GM18909 (cell line): ENCODE results near the gene SPARC.

Experiments
- ATAC-seq: cut with Tn5 transposase; IDR thresholded peaks from one replicate; pipeline ENCODE4 v1.9.1; 2021; ENCODE audit warnings: mild to moderate bottlenecking; ENCODE audit not compliant: unreplicated experiment, poor library complexity

SPARC gene

GRCh38 chr5:151628112-151628823, 58.4 kb downstream of the SPARC start:
- ATAC-seq = no peak

GRCh38 chr5:151627650-151628049, 59.1 kb downstream of the SPARC start:
- ATAC-seq = no peak

- ATAC-seq = no peak
Measured at GRCh38 chr5:151625285-151625684, 61.4 kb downstream of the SPARC start.

GRCh38 chr5:151624476-151624875, 62.2 kb downstream of the SPARC start:
- ATAC-seq = no peak

GRCh38 chr5:151622367-151623088, 64.2 kb downstream of the SPARC start:
- no peak for ATAC-seq

- ATAC-seq = no peak
Measured at GRCh38 chr5:151620461-151620840, 66.3 kb downstream of the SPARC start.

- ATAC-seq = no peak
Measured at GRCh38 chr5:151619812-151620460, 66.8 kb downstream of the SPARC start.

- no peak for ATAC-seq
Measured at GRCh38 chr5:151618907-151619306, 67.8 kb downstream of the SPARC start.

GRCh38 chr5:151617841-151618710, 68.6 kb downstream of the SPARC start:
- ATAC-seq = no peak

- ATAC-seq = no peak
Measured at GRCh38 chr5:151617383-151617840, 69.3 kb downstream of the SPARC start.

GRCh38 chr5:151615431-151615830, 71.3 kb downstream of the SPARC start:
- ATAC-seq = no peak

GRCh38 chr5:151614565-151614964, 72.2 kb downstream of the SPARC start:
- ATAC-seq = no peak

GRCh38 chr5:151612689-151613427, 73.9 kb downstream of the SPARC start:
- peak; percentile 87 for ATAC-seq

- ATAC-seq = no peak
Measured at GRCh38 chr5:151611127-151611775, 75.5 kb downstream of the SPARC start.
